MV-4-11 (cell line): ENCODE data around the gene PLA2G5.

Experiments used
- DNase-seq: peaks from one replicate; lab custom pipeline; 2025; lab: John Stamatoyannopoulos, UW

Gene PLA2G5

GRCh38 chr1:20068722-20069121 lies 1.3 kb upstream of the PLA2G5 start:
- DNase-seq: no peak

- DNase-seq: no peak
These were observed 363 bp downstream of the PLA2G5 start for GRCh38 chr1:20070357-20070756.

- DNase-seq: no peak
These were observed 1.4 kb downstream of the PLA2G5 start for GRCh38 chr1:20071416-20071815.

- no peak for DNase-seq
These were observed 2.8 kb downstream of the PLA2G5 start for GRCh38 chr1:20072771-20073170.

GRCh38 chr1:20073256-20073655 lies 3.3 kb downstream of the PLA2G5 start:
- peak; percentile 56 for DNase-seq

GRCh38 chr1:20074055-20074724 lies 4.2 kb downstream of the PLA2G5 start:
- DNase-seq: no peak

- no peak for DNase-seq
These were observed 4.8 kb downstream of the PLA2G5 start for GRCh38 chr1:20074725-20075171.

- DNase-seq: no peak
These were observed 5.4 kb downstream of the PLA2G5 start for GRCh38 chr1:20075345-20075744.

GRCh38 chr1:20076223-20076622 lies 6.2 kb downstream of the PLA2G5 start:
- DNase-seq: no peak

GRCh38 chr1:20076710-20077461 lies 6.9 kb downstream of the PLA2G5 start:
- DNase-seq: no peak

GRCh38 chr1:20078171-20078651 lies 8.2 kb downstream of the PLA2G5 start:
- DNase-seq: peak; percentile 42

GRCh38 chr1:20078711-20079110 lies 8.7 kb downstream of the PLA2G5 start:
- DNase-seq: no peak

- no peak for DNase-seq
These were observed 9.8 kb downstream of the PLA2G5 start for GRCh38 chr1:20079661-20080305.

- peak; percentile 81 for DNase-seq
These were observed 10.7 kb downstream of the PLA2G5 start for GRCh38 chr1:20080441-20081352.

- no peak for DNase-seq
These were observed 11.4 kb downstream of the PLA2G5 start for GRCh38 chr1:20081353-20081810.

- no peak for DNase-seq
These were observed 12.8 kb downstream of the PLA2G5 start for GRCh38 chr1:20082772-20083171.

- DNase-seq: no peak
These were observed 13.4 kb downstream of the PLA2G5 start for GRCh38 chr1:20083178-20083944.

GRCh38 chr1:20086800-20087199 lies 16.8 kb downstream of the PLA2G5 start:
- DNase-seq: no peak

- DNase-seq: no peak
These were observed 17.7 kb downstream of the PLA2G5 start for GRCh38 chr1:20087668-20088067.

- DNase-seq: no peak
These were observed 19.5 kb downstream of the PLA2G5 start for GRCh38 chr1:20089328-20090077.
